DMS 273 (cell line): Measurements from ENCODE around the gene MLC1.

ENCODE experiments used
- DNase-seq: peaks from one replicate; lab custom pipeline; 2025; ENCODE audit not compliant: unreplicated experiment; lab: John Stamatoyannopoulos, UW

Gene MLC1

GRCh38 chr22:50058906-50059880 is 26.0 kb downstream of the MLC1 start:
- peak; percentile 45 for DNase-seq

- DNase-seq: peak; percentile 19
These were observed 26.9 kb downstream of the MLC1 start, which contains the start of gene TTLL8 for GRCh38 chr22:50058061-50058905. Gene TTLL8 (minus strand): TSS chr22:50058298.

GRCh38 chr22:50057278-50058060 is 27.8 kb downstream of the MLC1 start:
- DNase-seq: no peak

- no peak for DNase-seq
These were observed 28.8 kb downstream of the MLC1 start for GRCh38 chr22:50056214-50056972.

GRCh38 chr22:50053861-50054260 is 31.4 kb downstream of the MLC1 start:
- no peak for DNase-seq

GRCh38 chr22:50051930-50052329 is 33.3 kb downstream of the MLC1 start:
- DNase-seq: no peak

- no peak for DNase-seq
These were observed 35.7 kb downstream of the MLC1 start for GRCh38 chr22:50049299-50050195.

GRCh38 chr22:50048836-50049235 is 36.4 kb downstream of the MLC1 start:
- no peak for DNase-seq

- no peak for DNase-seq
These were observed 37.0 kb downstream of the MLC1 start for GRCh38 chr22:50048061-50048765.

GRCh38 chr22:50047346-50047745 is 37.9 kb downstream of the MLC1 start:
- DNase-seq: no peak

GRCh38 chr22:50046481-50047245 is 38.6 kb downstream of the MLC1 start:
- DNase-seq: no peak

GRCh38 chr22:50046019-50046415 is 39.2 kb downstream of the MLC1 start:
- no peak for DNase-seq

GRCh38 chr22:50045211-50046018 is 39.8 kb downstream of the MLC1 start:
- no peak for DNase-seq

GRCh38 chr22:50044485-50045118 is 40.6 kb downstream of the MLC1 start:
- no peak for DNase-seq

GRCh38 chr22:50041361-50042065 is 43.7 kb downstream of the MLC1 start:
- no peak for DNase-seq

GRCh38 chr22:50040717-50041116 is 44.5 kb downstream of the MLC1 start:
- DNase-seq: no peak
